IPS-NIHi11 (cell line): ENCODE measurements around the gene KRTAP5-4.
"Not testable (repeated sequence)": the region's sequence is repeated elsewhere in the genome, so short reads cannot be mapped to it uniquely, and the experiment has no call there.

Source experiments
- DNase-seq: peaks from one replicate; pipeline ENCODE4 v3.0.0; 2012; ENCODE audit warnings: mixed read lengths, low spot score

KRTAP5-4 gene

DNA sequence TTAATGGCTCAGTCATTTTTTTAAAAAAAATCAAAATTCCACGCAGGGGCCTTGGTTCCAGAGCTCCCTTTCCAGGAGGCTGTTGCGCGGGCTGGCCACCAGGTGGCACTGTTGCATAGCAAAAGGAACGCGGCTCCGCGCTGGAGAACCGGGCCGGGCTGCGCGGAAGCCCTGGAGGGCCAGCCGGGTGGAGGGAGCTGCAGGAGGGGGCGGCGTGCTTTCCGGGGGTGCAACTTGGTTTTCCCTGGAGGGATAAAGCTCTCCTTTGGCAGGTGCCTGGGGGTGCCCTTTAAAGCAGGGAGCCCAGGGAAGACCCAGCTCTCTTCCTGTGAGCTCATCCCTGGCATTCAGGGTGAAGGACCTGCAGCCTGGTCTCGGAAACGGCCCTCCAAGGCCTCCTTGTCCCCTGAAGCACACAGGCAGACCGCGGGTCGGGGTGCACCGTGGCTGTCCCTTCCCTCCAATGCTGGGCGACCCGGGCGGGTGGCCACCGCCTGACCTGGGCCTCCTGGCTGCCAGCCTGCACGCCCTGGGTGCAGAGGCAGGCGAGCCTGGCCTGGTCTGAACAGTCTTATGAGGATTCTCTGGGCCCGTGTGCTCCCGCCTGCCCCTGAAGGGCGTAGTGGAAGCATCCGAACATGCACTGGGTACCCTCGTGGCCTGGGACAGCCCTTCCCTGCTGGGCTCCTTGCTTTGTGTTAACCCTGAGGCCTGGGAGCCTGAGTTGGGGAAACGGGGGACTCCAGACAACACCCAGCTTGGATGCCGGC is 31.0 kb upstream of the KRTAP5-4 start:
- peak; percentile 96 for DNase-seq

DNA sequence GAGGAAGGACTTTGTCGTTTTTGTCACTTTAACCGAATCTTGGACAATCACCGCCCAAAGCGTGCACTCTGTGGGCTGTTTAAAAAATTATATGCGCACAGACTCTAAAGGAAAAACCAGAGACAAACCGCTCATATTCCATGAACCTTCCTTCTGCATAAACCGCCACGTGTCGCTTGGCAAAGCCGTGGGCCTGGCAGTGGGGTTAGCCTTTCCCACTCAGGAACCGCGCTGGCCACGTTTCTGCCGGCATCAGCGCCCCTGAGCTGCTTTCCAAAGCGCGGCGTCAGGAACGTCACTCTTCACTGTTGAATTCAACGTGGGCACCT is 30.5 kb upstream of the KRTAP5-4 start:
- no peak for DNase-seq

DNA sequence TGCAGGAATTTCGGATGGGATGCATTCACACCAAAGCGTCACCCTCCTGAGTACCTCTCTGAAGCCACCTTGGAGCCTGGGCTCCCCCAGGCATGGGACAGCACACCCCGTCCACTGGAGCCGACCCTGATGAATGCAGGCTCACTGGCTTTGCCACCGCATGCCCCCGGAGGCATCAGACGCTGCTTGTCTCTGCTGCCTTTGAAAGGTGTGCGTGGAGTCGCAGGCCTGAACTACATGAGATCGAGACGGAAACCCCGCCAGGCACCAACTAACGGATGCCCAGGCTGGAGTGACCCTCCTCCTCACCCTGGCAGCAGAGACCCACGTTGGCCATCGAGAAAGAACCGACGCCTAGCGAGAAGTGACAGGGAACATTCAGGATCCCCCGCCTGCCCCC is 30.1 kb upstream of the KRTAP5-4 start:
- DNase-seq = no peak

DNA sequence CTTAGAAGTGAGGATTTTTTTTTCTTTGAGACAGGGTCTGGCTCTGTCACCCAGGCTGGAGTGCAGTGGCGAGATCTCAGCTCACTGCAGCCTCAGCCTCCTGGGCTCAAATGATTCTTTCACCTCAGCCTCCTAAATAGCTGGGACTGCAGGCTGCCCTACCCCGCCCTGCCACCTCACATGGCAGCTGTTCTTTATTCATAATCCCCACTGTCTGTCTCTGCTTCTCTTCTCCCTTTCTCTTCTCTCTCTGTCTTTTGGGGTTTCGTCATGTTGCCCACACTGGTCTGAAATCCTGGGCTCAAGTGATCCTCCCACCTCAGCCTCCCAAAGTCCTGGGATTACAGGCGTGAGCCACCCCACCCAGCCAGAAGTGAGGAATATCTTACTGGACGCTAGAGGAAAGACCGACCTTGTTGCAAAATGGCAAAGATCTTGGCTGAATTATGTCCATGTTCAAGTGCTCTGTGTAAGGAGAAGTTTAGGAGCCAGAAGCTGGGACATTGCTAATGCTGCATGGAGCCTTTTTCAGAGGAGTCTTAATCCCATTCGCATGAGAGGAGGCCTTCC is 29.6 kb upstream of the KRTAP5-4 start:
- DNase-seq = no peak

DNA sequence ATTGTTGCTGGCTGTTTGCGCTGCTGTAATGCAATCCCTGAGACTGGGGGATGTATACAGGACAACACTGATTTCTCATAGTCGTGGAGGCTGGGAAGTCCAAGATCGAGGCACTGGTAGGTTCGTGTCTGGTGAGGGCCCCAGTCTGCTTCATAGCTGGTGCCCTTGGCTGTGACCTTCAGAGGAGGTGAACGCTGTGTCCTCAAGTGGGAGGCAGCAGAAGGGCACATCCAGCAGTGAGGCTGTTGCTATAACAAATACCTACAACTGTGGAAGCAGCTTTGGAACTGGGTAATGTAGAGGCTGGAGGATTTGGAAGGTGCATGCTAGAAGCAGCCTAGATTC is 29.0 kb upstream of the KRTAP5-4 start:
- DNase-seq = no peak

DNA sequence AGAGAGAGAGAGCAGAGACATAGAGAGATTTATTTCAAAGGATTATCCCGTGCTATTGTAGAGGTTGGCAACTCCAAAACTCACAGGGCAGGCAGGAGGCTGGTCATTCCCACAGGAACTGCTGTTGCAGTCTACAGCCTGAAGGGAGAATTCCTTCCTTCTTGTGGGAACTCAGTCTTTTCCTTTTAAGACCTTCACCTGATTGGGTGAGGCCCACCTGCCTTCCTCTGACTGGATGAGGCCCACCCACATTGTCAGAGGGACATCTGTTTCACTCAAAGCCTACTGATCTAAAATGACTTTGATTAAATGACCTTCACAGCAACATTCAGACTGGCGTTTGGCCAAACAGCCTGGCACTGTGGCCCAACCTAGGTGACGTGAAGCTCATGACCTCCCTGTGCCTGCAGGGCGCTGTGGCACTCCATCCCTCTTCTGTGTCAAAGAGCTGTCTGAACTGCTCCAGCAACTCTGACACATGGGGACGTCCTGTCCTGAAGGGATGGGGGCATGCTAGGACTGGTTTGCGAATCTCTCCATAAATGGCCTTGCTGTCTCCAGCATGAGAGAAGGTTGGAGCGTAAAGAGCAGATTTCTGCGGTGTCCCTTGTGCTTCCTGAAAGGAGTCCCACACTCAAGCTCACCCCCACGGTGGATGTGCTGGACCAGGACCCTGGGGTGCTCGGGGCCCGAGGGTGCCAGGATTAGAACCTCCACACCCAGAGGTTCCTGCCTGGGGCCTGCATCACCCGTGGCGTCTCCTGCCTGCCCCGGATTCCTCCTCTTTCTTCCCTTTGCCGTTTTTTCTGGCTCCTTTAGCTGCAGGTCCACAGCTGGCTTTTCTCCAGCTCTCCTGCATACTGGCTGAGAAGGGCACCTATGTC is 28.3 kb upstream of the KRTAP5-4 start:
- DNase-seq = no peak

DNA sequence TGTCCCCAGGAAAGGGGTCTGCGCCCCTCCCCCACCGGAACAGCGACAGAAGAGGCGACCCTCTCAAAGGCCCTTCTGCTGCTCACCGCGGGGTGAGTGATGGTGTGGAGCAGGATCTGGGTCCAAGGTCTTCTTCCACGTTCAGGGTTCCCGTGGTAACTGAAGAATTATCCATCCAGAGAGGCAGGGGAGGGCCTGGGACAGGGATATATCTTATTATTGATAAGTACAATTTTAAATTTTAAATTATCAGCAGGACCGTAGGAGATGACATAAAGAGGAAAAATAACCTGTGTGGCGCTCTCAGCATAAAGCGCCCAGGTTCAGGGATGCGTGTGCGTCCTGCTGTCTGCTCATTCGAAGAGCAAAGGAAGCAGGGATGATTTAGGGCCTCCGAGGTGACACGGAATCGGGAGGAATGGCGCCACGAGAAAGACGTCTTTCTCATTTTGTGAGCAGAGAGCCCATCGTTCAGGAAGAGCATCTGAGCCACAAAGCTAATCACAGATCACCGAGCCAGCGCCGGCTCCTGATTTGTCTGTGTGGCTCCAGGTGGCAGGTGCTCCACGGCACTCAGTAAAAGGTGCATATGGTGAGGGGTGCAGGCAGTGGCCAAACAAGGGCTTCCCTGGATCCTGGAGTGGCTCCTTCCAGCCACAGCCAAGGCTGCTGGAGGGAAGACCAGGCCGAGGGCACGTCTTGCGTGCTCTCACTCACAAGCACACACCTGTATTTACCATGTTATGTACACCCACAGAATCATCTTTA is 26.9 kb upstream of the KRTAP5-4 start:
- DNase-seq = no peak

DNA sequence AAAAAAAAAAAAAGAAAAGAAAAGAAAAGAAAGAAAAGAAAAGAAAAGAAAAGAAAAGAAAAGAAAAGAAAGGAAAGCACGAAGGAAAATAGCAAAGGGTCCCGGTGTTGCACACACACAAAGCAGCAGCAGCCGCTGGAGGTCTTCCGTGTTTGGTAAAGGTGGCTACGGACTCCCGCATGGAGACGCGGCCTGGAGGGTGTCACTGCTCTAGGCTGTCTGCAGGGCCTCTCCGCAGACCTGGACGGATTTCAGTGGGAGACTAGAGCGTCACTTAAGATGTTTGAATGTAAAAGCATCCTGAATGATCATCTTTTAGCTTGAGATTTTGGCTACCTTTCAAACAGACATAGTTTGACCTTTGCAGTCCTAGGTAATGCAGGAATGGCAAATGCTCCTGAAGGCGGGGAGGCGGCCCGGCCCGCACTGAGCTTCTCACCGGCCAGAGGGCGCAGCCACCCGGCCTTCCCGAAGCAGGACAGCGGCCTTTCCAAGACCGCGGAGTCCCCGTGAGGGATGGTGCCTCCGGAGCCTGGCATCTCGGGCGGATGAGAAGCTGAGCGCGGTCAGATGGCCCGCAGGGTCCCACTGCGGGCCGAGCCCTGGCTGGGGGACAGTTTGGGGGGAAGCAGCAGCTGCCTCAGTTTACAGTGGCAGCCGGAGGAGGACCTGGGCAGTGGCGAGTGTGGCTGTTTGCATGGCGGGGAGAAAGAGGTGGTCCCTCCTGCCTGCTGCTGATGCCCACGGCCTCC is 26.1 kb upstream of the KRTAP5-4 start:
- no peak for DNase-seq

DNA sequence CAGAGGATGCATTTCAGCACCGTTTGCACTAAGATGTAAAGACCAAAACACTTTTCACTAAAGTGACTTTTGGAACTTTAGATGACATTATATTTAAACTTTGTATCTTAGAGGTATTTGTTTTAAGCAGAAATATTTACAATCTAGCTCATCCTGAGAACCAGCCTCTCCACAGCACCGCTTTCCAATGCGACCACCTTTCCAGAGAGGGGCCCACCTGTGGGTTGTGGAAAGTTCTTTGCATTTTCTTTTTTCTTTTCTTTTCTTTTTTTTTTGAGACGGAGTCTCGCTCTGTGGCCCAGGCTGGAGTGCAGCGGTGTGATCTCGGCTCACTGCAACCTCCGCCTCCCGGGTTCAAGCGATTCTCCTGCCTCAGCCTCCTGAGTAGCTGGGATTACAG is 24.6 kb upstream of the KRTAP5-4 start:
- DNase-seq = not testable (repeated sequence)

DNA sequence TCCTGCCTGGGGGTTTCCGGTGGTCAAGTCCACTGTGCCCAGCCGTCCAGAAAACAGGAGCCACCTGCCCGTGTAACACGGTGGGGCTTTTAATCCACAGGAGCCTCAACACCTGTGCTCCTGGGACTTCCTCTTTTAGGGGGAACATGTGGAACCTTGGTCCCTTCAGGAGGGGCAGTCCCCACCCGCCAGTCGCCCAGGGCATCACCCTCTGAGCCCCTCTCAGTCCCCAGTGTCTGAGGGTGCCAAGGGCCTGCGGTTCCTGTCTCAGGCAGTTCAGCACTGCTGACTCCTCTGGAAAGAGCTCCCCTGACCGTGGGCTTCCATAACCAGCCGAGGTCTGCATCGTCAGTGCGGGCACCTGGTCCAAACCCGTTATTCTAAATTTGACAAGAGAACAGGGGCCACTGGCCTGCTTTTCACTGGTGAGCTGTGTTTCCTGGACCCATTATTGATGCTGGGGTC is 23.5 kb upstream of the KRTAP5-4 start:
- DNase-seq = no peak

DNA sequence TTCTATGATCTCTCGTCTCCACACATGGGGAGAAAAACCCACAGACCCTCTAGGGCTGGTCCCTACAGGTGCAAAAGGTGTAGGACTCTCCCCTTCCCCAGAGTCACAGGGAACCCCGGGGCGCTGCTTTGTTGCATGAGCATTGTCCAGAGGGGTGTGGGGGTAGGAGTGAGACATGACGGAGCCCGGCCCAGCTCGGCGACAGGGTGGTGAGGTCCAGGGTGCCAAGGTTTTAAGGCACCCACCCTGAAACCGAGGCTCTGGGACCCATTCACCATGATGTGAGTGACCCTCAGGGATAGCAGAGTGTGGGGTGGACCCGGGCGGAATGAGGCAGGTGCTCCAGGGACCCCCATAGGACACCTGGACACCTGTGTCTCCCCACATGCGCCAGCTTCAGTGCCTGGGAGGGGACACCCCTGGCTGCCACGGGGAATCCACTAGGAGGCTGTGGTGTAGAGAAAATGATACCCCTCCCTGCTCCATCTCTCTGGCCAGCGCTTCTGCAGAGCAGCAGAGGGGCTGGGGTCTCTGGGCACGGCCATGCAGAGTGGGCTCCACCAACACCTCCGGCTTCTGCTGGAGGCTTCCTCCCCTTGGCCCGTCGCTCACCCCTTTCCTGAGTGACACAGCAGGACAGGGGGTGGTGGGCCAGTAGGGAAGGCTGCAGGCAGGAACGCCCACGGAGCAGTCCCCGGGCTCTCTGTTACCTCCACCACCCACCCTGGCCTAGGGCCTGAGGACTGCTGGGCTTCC is 22.8 kb upstream of the KRTAP5-4 start:
- DNase-seq = no peak

DNA sequence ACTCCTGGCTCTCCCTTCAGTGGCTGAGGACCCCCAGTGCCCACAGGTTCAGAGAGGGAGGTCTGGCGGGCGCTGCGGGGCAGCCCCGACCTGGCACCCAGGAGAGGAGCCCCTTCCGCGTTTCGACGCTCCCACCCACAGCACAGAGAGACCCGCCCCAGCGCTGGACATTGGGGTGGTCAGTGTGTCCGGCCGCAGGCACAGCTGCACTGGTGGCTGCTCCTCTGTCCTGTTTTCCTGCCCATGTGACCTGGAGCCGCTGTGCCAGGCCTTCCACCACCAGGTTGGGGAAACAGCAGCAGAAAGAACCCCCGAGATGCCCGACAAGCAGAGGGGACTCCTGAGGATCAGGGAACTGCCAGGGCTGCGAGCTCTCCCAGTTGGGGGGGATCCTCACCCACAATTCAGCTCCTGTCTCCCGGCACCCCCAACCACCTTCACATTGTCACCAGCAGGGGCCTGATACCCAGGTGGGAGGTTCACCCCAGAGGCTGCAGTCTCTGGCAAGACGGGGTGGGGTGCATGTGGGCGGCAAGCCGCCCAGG is 21.3 kb upstream of the KRTAP5-4 start:
- no peak for DNase-seq

DNA sequence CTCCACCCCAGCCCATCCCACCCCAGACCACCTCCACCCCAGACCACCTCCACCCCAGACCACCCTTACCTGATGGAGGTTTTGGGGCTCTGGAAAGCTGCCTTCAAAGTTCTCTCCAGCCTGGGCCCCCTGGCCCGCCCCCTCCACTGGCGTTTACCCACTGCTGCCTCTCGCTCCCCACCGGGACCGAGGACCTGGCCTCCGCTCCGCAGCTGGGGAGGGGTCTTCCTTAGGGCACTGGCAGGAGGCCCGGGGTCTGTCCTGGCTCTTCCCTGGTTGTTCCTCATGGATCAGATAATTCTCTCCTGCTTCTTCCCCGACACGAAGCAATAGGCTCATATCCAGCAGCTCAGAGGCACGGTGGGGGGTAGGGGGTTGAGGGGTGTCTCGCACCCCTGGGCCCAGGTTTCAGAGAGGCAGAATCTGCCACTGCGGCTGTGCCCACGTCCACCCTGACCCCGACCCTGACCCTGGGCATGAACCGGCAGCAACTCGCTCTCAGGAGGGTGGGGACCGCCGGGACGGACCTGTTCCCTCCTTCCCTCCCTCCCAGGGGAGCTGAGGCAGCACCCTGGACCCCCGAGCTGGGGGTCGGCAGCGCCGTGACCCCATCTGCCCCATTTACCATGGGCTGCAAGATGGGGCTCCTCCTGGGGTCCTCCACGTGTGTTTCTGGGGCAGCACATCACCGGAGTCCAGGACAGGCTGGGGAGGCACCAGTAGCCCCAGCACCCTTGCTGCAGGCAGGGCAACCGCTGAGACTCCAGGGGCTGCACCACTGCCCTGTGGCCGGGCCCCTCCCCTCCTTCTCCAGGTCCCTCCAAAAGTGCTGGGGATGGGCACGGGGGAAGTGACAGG is 20.6 kb upstream of the KRTAP5-4 start:
- DNase-seq = no peak

DNA sequence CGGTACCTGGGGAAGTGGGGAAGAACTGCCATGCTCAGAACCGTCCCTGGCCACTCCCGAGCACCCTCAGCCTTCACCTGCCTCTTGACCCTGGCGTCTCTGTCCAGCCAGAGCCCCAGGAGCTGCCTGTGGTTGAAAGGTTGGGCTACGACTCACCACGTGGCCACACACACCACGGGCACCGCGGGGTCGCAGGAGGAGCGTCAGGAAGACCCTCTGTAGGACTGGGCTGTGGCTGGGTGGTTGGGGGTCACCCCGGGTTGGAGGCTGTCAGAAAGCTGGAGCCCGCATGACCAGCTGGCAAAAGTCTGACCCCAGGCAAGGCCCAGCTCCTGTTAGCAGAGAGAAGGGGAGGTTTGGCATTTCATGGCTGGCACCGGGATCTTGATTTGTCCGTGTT is 19.2 kb upstream of the KRTAP5-4 start:
- DNase-seq = no peak

DNA sequence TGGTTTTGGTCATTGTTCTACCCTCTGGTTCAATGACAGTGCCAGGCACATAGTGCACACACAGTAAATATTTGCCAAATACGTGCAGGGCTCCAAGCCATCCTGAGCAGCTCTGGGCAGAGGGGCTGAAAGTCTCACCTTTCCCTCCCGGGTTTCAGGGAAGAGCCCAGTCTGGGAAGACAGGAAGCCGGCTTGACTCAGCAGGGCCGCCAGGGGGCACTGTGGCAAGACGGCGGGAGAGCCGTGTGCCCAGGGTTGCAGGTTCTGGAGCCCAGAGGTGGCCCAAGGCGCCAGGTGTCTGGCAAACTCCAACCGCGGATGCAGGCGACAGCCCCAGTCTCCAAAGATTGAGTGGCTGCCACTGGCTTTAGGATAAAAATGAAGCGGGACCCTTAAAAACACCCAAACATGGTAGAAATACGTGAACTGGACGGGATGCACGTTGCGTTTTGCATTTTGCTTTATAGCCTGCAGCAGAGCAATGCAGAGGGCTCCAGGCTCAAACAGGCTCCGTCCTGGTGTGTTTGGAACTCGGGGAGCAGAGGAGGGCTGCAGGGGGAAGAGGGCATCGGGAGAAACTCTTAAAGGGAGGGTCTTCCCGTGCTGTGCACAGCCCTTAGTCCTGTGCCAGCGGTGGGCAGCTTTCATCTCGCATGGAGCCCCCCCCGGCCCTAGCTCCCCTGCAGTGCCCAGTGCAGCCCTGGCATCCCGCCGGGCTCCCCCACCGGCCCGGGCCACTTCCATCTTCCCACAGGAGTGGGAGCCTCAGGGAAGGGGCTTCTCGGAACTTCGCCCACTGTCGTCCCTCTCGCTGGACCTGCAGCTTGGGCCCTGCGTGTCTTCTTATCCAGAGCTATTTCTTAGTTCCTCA is 18.4 kb upstream of the KRTAP5-4 start:
- peak; percentile 96 for DNase-seq

DNA sequence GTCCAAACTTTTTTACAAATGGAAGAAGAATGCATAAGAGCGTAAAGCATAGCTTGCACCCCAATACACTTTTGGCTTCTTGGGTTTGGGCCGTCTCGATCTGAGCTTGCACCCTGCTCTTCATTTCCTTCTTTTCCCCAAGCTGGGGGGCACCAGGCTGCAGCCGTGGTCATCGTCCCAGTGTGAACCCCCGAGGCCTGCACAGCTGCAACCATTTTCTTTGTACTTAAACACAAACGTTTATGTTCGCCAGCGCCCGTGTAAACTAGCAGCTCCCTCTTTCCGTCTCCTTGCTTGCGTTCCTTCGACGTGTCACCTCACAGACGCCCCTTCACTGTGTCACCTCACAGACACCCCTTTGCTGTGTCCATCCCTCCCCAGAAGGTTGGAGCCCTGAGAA is 17.7 kb upstream of the KRTAP5-4 start:
- DNase-seq = no peak

DNA sequence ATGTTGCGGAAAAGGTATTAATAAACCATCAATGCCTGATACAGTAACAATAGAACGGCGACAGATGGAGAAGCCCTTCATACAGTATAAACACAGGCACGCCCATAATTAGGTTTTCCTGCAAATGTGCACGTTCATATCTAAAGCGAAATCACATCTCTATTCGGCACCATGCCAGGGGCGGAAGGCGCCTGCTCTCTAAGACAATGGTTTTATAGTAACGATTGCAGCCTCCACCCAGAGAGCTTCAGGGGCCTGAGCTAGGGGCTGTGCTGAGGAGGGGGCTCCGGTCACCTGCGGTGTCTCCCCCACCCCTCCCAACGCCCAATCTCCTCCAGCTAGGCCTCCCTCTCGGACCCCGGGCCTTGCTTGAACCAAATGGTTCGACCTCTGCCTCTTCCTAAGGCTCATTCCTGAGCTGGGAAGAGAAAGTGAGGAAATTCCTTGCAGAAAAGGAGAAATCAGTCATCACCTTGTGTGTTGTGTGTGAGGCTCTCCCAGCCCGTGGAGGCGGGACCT is 17.2 kb upstream of the KRTAP5-4 start:
- DNase-seq = no peak

DNA sequence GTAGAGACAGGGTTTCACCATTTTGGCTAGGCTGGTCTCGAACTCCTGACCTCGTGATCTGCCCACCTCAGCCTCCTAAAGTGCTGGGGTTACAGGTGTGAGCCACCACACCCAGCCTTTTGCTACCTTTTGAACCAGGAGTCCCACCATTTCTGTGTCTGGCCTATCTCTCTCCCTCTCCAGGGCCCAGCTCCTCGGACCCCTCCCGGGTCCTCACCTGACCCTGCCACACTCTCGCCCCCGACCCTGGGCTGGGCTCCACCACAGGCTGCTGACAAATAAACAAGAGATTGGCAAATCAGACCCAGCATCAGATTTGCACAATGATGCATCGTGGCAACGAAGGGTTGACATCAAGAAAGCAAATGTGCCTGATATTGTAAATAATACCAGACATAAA is 16.4 kb upstream of the KRTAP5-4 start:
- DNase-seq = no peak
